Caki2 (cell line): ENCODE measurements around the gene MAP3K12. TPM values are rescaled to one million over a fixed set of nuclear protein-coding genes. Genes with fewer than 3 reads are reported as not detected.
A peak's percentile ranks its signal among the peaks of the same experiment; 100 is the strongest.
"Not testable (repeated sequence)": the region's sequence is repeated elsewhere in the genome, so short reads cannot be mapped to it uniquely, and the experiment has no call there.

Experiments used
- DNase-seq: peaks from one replicate; pipeline ENCODE4 v3.0.0-alpha.2; 2015; ENCODE audit warnings: low read depth
- in situ Hi-C: cut with HindIII; loops from 2 replicates; pipeline ENCODE4 v1.10.0; 2016; ENCODE audit warnings: low sequenced_read_pairs, low pct_unique_long_range_greater_than_20kb, mixed read lengths
- total RNA-seq: library from RNA; depleted of rRNA; stranded (reverse); fragments of >200 nt; shearing (Covaris generic); gene quantifications from 2 replicates; pipeline ENCODE4 v1.2.3, GENCODE V29; 2014; ENCODE audit warnings: low replicate concordance

MAP3K12 gene
- total RNA-seq, 1 experiment from 2014 or later: 31.1 TPM

- in situ Hi-C loops: no loop called here
- DNase-seq: no peak
Measured at GRCh38 chr12:53461059-53461458, 38.2 kb downstream of the MAP3K12 start.

GRCh38 chr12:53459097-53459496 is 40.2 kb downstream of the MAP3K12 start:
- DNase-seq: no peak
- in situ Hi-C loops: no loop called here

GRCh38 chr12:53456654-53457366 is 42.4 kb downstream of the MAP3K12 start:
- in situ Hi-C loops: no loop called here
- DNase-seq: peak; percentile 42

- in situ Hi-C loops: no loop called here
- no peak for DNase-seq
Measured at GRCh38 chr12:53454707-53455106, 44.6 kb downstream of the MAP3K12 start.

GRCh38 chr12:53453953-53454640 is 45.2 kb downstream of the MAP3K12 start:
- in situ Hi-C loops: no loop called here
- no peak for DNase-seq

- in situ Hi-C loops: no loop called here
- DNase-seq: peak; percentile 89
Measured at GRCh38 chr12:53452159-53453077, 46.8 kb downstream of the MAP3K12 start.

- in situ Hi-C loops: no loop called here
- DNase-seq: peak; percentile 100
Measured at GRCh38 chr12:53451661-53452158, 47.5 kb downstream of the MAP3K12 start, which contains the start of gene PCBP2. Gene PCBP2, plus strand, starts transcription at chr12:53452102. Its CDS starts 2,699 bp downstream, at chr12:53454801.

- no peak for DNase-seq
- in situ Hi-C loops: no loop called here
Measured at GRCh38 chr12:53450936-53451335, 48.3 kb downstream of the MAP3K12 start.

GRCh38 chr12:53444593-53445325 is 54.5 kb downstream of the MAP3K12 start:
- in situ Hi-C loops, DNase-seq: not testable (repeated sequence)

GRCh38 chr12:53443955-53444354 is 55.3 kb downstream of the MAP3K12 start:
- peak; percentile 46 for DNase-seq
- in situ Hi-C loops: no loop called here

GRCh38 chr12:53441040-53441833 is 58.0 kb downstream of the MAP3K12 start, which contains the start of gene PRR13:
Gene PRR13, plus strand, starts transcription at chr12:53441734. Its CDS starts 981 bp downstream, at chr12:53442715.
- in situ Hi-C loops: no loop called here

GRCh38 chr12:53439582-53439981 is 59.7 kb downstream of the MAP3K12 start:
- DNase-seq, in situ Hi-C loops: not testable (repeated sequence)

More at GRCh38 chr12:53441040-53441833, 58.0 kb downstream of the MAP3K12 start, which contains the start of gene PRR13:
- peak; percentile 99 for DNase-seq

GRCh38 chr12:53435326-53435725 is 63.9 kb downstream of the MAP3K12 start:
- DNase-seq, in situ Hi-C loops: not testable (repeated sequence)

- in situ Hi-C loops: no loop called here
Measured at GRCh38 chr12:53431187-53431586, 68.1 kb downstream of the MAP3K12 start.

GRCh38 chr12:53430116-53430515 is 69.1 kb downstream of the MAP3K12 start:
- DNase-seq: no peak
- in situ Hi-C loops: no loop called here

More at GRCh38 chr12:53431187-53431586, 68.1 kb downstream of the MAP3K12 start:
- DNase-seq: no peak
